ENCODE measurements around the gene ZNF280B.

GRCh38 chr22:22556578-22556977, 48.0 kb upstream of the ZNF280B start:
- TF ChIP-seq CTCF (IDR thresholded peaks at IDR 0.05) (no peak), EZH2 (IDR thresholded peaks at IDR 0.05; ENCODE audit: borderline replicate concordance, insufficient read depth, low read depth, low read length, poor library complexity, severe bottlenecking) (no peak)
